NCI-H1092 (cell line): ENCODE measurements around the gene ISCA1.

Source experiments
- DNase-seq: peaks from one replicate; lab custom pipeline; 2025; lab: John Stamatoyannopoulos, UW

Gene ISCA1

DNA sequence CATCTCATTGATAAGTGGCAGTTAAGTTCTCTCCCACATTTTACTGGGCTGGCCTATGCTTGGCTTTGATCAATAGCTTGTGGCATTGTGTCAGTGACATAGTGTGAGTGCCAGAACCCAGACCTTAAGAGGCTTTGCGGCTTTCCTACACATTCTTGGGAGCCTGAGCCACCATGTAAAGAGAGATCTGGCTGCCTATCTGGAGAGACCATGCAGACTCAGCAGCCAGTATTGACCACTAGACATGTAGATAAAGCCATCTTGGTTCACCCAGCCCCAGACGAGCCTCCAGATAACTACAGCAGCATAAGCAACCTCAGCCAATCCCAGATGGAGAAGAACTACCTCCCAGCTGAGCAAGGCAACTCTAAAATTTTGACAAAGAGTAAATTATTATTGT lies 51.5 kb downstream of the ISCA1 start:
- DNase-seq = no peak

DNA sequence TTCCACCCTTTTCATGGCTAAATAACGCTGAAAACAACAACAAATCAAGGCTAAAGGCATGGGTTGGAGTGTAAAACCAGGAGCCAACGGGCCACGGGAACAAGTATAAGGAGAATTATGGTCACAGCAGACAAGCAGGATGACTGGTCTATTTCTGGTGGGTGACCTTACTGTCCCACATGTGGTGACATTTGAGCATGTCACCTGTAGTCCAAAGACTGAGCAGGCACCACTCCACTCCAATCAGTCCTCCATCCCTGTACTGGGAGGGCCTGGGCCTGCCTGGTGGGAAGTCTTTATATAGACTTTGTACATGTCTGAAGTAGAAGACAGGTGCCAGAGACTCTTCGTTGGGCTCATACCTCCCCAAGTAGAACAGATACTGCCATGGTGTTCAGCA lies 59.7 kb downstream of the ISCA1 start:
- no peak for DNase-seq

DNA sequence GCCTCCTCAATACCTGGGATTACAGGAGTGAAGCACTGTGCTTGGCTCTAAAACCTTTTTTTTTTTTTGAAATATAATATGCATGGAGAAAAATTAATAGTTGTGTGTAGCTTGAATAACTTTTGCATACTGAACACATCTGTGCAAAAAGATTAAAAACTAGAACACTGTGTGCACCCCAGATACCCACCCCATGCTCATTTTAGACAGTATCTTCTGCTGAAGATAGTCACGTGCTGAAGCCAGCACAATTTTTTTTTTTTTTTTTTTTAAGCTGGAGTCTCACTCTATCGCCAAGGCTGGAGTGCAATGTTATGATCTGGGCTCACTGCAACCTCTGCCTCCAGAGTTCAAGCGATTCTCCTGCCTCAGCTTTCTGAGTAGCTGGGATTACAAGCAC lies 62.7 kb downstream of the ISCA1 start:
- DNase-seq = no peak

DNA sequence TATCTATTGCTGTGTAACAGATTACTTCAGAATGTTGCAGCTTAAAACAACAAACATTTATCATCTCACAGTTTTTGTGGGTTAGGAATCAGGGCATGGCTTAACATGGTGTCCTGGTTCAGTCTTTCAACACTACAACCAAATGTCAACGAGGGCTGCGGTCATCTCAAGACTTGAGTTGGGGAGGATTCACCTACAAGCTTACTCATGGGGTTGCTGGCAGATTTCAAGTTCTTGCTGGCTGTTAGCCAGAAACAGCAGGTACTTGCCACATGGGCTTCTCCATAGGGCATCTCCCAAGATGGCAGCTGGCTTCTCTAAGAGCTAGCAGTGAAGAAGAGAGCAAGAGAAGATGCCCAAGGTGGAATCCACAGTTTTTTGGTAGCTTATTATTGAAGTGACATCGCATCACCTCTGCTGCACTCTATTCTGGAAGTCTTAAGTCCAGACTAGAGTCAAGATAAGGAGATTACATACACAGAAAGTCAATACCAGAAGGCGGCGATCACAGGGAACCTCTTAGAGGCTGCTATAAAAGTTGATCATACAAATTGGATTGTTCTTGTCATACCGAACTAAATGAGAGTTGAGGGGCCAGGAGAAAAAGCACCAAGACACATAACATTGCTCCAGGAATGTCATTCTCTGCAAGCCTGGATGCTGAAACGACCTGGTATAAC lies 65.1 kb downstream of the ISCA1 start:
- DNase-seq = no peak
